NCI-H2081 (cell line): ENCODE measurements around the gene PPM1B.
"Not testable (repeated sequence)": the region's sequence is repeated elsewhere in the genome, so short reads cannot be mapped to it uniquely, and the experiment has no call there.

Experiments used
- DNase-seq, 2 experiments: peaks; one replicate each; lab custom pipeline; 2025; lab: John Stamatoyannopoulos, UW

Gene PPM1B

GRCh38 chr2:44163777-44164176 is 4.9 kb upstream of the PPM1B start:
- no peak for DNase-seq

- no peak for DNase-seq
These were observed 4.1 kb upstream of the PPM1B start for GRCh38 chr2:44164617-44165016.

- no peak for DNase-seq
These were observed 2.6 kb upstream of the PPM1B start for GRCh38 chr2:44166096-44166495.

DNA sequence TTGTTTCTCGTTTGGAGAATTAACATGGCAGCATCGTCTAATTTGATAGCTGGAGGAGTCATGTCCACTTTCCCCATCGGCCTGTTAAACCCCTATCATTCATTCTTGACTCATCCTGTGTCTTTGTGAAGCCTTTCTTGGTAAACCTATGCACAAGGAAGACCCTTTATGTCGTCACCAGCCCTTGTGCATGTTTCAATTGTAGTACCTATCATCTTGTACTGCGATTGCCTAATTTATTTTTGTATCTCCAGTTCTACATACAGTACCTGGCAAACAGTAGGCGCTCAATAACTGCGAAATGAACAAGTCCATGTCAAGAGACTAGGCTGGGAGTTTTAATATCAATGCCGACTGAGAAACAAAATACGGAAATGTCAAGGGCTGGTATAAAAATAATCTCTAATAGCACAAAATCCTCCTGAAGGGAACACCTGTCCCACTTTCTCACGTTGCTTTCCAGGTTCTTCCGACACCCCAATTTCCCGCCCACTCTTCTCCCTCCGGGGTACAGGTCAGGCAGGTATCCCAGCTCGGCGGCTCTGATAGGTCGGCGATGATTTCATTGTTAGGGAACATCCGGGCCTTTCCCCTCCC is 1.3 kb upstream of the PPM1B start:
- no peak for DNase-seq

- peak; percentile 100 for DNase-seq
These were observed 581 bp upstream of the PPM1B start for GRCh38 chr2:44167908-44168680.

DNA sequence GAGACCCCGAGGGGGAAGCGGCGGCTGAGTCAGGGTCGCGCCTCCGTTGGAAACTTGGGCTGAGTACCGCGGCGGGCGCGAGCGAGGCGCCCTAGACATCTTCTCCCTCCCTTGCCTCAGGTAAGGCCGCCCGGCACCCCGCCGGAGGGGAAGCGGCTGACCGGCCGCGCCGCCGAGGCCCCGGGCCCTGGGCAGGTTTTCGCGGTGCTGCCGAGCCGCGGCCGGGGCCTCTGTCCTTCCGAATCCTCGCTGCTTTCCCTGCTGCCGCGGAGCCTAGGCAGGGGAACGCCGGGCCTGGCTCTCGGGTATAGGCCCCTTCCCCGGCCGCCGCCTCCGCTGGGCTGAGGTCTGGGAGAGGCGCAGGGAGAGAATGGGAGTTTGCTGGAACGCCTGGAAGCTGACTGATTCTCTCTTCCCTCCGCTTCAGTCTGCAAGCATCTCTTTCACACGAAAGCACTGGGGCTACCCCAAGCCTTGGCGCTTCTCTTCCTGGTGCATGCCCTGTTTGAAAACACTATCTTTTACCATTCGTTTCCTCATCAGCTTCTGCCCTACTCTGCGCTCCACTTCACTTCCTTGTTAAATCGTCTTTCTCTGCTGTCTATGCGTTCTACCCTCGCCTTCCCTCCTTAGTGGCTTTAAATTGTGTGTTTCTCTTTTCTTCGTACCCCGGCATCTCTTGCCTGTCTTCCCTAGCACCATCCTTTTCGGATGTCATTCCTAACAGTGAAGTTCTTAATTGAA is 652 bp downstream of the PPM1B start:
- DNase-seq: peak; percentile 36 to 61

GRCh38 chr2:44170311-44170717 is 1.6 kb downstream of the PPM1B start:
- no peak for DNase-seq

GRCh38 chr2:44171018-44171417 is 2.3 kb downstream of the PPM1B start:
- DNase-seq: no peak

DNA sequence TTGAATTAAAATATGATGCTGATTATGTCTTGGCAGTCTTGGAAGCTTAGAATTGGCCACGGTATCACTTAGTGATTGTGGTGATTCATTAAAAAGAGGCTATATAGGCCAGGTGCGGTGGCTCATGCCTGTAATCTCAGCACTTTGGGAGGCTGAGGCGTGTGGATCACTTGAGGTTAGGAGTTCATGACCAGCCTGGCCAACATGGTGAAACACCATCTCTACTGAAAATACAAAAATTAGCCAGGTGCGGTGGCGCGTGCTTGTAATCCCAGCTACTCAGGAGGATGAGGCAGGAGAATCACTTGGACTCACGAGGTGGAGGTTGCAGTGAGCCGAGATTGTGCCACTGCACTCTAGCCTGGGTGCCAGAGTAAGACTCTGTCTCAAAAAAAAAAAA is 2.8 kb downstream of the PPM1B start:
- not testable (repeated sequence) for DNase-seq

DNA sequence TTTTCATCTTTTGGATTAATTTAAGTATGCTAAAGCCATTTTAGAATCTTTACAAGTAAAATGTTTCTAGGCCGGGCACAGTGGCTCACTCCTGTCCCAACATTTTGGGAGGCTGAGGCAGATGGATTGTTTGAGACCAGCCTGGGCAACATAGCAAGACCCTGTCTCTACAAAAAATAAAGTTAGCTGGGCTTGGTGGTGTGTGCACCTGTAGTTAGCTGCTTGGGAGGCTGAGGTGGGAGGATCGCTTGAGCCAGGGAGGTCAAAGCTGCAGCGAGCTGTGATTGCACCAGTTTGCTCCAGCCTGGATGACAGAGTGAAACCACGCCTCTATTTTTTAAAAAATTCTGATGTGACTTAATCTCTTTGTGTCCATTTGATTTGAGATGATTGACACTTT is 3.9 kb downstream of the PPM1B start:
- no peak for DNase-seq

DNA sequence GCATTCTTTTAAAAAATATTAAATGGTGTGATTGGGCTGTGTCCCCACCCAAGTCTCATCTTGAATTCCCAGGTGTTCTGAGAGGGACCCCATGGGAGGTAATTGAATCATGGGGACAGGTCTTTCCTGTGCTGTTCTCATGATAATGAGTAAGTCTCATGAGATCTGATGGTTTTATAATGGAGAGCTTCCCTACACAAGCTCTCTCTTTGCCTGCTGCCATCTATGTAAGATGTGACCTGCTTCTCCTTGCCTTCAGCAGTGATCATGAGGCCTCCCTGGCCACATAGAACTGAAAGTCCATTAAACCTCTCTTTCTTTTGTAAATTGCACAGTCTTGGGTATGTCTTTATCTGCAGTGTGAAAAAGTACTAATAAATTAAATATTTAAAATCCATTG is 10.3 kb downstream of the PPM1B start:
- no peak for DNase-seq

DNA sequence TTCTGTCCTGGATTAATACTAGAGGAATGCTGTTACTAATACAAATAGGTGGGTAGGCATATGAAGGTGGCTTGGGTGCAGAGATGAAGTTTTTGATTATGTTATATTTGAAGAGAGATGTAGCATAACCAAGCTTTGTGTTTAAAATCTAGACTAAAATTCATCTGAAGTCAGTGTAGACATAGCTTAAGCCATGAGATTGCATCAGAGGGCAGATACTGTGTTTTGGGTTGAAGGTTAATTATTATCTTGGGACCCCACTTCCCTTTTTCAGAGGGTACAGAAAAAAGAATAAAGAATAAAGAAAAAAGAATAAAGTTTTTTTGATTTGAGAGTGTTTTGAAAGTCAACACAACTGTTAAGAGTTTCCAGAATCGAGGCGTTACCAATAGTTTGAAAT is 13.0 kb downstream of the PPM1B start:
- DNase-seq: no peak

- DNase-seq: no peak
These were observed 15.4 kb downstream of the PPM1B start for GRCh38 chr2:44184106-44184505.

- DNase-seq: no peak
These were observed 18.1 kb downstream of the PPM1B start for GRCh38 chr2:44186810-44187209.

DNA sequence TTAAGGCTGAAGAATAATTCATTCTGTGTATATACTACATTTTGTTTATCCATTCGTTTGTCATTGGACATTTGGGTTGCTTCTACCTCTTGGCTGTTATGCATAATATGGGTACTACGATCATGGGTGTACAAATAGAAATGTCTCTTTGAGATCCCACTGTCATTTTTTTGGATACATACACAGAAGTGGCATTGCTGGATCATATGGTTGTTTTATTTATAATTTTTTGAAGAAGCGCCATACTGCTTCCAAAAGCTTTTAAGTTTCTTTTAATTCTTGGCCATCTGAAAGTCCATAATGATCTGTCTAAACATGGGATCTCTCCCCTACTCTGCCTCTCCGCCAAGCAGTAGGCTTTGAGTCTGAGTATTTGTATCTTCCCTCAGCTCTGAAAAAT is 18.6 kb downstream of the PPM1B start:
- DNase-seq: no peak

- DNase-seq: no peak
These were observed 20.0 kb downstream of the PPM1B start for GRCh38 chr2:44188696-44189095.

DNA sequence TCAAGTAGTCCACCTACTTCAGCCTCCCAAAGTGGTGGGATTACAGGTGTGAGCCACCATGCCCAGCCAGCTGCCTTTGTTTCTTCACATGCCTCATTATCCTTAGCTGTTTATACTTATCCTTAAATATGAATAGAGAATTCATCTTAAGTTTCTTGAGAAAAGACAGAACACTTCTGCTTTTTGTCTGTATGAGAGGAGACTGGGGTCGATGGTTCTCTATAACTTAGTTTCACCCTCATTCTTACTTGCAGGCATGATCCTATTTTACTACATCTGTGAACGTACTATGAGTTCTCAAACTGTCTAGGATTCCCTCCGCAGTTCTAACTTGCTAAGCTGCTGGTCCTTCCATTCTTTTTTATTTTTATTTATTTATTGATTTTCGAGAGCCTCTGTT is 20.4 kb downstream of the PPM1B start:
- DNase-seq: no peak

DNA sequence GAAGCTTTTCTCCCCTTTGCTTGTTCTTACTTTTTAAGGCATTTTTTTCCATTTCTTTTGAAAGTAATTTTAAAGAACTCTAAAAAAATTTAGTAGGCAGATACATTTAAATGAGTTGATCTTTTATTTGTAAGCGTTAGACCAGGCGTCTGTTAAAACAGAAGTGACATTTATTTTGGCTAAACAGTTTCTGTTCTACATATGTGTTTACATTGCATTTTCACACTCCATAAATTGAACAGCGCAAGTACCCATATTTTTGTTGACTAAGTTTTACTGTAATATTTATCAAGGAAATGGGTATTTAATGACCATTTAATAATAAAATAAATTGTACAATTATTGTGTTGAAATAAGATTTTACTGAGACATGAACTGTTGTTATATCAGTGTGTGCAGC is 21.9 kb downstream of the PPM1B start:
- DNase-seq: no peak

DNA sequence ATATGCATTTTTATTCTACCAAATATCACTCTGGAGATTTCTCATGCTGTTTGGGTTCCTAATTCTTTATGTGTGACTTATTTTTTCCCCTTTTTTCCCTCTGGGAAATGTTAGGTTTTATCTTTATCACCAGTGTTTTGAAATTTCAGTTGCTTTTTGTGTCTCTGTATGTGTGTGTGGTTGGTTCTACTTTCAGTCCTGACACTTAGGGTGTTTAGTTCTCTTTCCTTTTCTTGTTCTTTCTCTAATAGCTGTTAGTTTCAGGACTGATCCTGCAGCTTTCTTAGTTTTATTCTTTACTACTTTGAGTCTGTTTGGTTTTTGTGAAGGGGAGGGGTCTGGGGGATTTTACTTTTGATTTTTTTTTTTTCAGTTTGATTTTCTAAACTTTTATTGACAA is 23.1 kb downstream of the PPM1B start:
- no peak for DNase-seq

GRCh38 chr2:44192646-44193045 is 24.0 kb downstream of the PPM1B start:
- no peak for DNase-seq

DNA sequence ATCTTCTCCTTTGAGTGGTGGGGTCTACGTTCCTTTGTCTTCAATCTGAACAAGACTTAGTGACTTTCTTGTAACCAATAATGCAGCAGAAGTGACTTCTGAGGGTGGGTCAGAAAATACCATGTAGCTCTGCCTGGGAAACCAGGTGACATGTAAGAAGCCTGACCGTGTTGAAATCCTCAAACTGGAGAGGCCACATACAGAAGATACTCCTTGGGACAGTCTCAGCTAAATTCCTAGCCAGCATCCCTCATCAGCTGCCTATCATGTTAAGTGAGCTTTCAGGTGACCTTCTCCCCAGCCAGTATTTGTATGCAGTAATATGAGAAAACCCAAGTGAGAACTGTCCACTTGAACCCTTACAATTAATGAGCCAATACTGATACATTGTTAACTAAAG is 27.0 kb downstream of the PPM1B start:
- no peak for DNase-seq

DNA sequence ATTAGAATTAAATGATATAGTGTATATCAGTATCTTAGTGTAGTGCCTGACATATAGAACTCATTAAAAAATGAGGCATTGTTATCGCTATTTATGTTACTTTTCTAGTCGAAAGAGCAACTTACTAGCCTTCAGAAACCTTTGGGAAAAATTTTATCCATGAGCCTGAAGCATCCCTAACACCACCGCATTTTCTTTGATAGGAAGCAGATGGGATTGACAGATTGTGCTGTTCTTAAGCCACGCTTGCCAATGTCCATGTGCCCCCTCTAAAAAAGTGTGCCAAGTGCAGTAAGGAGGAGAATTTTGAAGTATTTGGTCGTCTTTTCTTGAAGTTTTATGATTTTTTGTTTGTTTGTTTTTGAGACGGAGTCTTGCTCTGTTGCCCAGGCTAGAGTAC is 29.1 kb downstream of the PPM1B start:
- DNase-seq: no peak

- no peak for DNase-seq
These were observed 31.3 kb downstream of the PPM1B start for GRCh38 chr2:44200011-44200410.
